ENCODE results near the gene SPA17.

Gene SPA17

DNA sequence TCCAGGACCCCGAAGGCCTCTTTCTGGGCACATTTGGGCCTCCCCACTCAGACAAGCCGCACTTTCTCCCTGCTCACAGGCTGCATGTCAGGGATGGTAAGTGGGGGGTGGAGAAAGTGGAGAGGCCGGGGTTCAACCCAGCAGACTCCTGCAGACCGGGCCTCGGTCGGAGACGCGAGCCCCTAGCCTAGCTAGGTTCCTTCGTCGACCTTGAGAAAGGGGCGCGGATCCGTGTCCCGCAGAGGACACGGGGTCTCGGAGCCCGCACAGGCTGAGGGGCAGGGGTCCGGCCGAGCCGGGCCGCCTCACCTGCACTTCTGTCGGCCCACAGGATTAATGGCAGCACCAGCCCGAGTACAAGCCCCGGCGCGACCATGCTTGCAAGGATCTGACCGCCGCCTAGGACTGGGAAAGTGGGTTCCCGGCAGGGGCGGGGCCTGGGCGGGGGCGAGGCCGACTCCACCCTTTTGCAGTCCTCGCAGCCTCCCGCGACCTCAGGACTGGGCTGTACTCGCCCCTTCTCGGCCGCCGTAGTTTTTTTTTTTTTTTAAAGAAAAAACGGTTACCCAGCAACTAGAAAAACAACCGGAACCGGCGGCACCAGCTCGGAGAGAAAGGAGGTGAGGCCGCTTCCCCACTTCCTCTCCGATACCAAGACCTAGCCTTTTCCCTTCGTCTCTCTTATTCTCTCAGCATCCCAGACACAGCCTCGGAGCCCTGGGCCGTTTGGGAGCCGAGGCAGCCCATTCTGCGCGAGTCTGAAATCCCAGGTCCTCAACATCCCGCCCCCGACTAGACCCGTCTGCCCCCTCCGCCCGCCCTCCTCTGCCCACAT, at the start of gene SPA17, which contains the start of gene SIAE:
TSS of gene SPA17 (plus strand) at position 572 of the 835 bp plus-strand sequence. CDS start 1,361 bp downstream, outside the sequence.
TSS of gene SIAE (minus strand) at position 407 of the 835 bp plus-strand sequence. CDS start at position 376, 31 bp downstream.
- peak; percentile 81 for DNase-seq

DNA sequence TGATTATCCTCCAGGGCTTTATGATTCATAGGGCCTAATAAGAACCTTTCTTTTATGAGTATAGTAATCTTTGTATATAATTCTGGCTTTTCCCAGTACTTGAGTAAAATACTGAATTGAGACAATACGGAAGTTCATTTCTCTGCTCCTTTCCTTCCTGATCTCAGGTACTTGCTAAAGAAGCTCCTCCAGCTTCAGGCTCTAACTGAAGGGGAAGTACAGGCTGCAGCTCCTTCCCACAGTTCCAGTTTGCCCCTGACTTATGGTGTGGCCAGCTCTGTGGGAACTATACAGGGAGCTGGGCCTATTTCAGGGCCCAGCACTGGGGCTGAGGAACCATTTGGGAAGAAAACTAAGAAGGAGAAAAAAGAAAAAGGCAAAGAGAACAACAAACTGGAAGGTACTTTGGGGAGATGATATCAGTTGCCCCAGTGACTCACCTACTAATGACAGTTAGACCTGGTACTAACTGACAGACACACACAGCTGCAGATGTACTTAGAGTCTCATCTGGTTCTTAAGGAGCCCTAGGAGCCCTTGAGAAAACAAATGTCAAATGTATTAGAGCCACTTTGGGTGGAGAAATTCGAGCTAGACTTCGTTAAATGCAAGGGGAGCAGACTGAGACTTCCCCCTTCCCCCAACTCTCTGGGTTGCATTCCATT, 48.1 kb upstream of the SPA17 start:
- DNase-seq = no peak

DNA sequence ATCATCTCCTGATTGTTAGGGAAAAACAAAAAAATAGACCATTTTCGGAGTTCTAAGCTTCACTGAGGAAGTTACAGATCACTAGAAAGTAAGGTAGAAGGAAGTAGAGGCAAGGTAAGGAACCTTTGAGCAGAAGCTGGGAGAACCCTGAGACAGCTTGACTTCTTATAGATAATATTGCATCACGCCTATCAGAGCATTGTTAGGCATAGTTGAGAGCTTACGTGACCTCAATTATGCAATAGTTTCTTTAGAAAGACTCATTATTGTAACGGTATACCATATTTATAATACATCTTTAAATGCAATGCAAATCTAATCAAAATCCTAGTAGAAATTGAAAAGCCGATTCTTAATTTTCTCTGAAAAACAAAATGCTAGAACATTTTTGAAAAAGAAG, 46.2 kb upstream of the SPA17 start:
- no peak for DNase-seq

DNA sequence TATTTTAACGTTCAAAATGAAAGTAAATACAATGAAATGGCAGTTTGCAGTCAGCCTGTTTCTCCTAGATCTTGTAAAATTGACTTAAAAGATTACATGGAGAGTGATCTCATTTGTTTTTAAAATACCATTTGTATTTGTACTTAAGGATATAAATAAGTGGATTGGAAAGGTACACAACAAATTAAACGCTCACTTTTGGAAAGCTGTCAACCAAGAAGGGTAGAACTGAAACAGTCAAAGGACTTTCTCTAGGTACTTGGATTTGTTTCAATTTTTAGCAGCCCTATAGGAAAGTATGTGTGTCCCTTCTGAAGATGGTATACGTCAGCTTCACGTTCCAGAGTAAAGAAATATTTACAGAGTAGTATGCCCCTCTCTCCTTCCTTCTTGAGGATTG, 43.7 kb upstream of the SPA17 start:
- no peak for DNase-seq

DNA sequence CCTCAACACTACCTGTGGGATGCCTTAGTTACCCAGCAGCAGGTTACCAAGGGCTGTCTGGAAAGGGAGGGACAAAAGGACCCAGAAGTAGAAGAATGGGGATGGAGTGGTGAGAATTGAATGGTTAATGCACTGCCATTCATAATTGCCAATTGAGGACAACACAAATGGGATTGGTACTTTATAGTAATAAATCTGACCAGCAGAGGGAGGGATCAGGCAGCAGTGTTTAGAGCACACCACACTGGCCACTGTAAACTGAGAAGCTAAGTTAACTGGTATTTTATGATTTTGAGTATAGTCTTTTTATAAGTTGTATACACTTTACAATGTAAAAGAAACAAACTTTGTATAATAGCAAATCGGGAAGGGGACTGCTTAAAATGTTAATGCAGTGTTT, 40.3 kb upstream of the SPA17 start:
- no peak for DNase-seq

DNA sequence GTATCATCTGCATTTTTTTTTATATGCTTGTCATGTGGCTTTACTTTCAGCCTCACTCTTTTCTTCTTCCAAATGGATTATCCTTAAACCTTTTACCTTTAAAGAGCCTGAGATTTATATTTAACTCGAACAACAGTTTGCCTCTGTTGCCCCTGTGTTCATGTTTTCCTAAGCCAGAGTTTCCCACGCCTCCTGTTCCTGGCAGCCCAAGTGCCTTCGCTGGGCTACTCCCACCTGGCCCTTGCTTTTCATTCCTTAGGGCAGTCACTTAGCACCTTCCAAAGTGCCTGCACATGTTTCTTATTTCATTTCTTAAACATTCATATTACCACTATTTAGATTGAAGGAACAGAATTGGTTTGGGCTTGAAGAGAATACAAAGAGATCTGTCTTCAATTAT, 37.8 kb upstream of the SPA17 start:
- DNase-seq = no peak

DNA sequence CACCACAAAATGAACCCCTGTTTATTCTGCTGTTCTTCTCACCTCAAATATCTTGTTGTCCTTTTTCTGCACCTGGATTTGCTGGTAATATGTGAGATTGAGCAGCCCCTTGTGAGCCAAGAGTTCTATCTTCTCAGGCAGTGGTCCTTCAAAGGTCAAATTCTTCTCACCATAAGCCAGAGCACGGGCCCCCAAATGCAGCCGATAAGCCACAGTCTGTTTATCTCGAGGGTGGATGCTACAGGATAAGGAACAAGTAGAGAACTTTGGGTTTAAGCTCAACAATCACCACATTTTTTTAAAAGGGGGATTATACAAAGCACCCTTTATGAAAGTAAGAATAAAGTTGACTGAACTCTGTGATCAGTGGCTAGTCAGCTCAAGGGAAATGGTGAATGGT, 35.2 kb upstream of the SPA17 start:
- DNase-seq = no peak

DNA sequence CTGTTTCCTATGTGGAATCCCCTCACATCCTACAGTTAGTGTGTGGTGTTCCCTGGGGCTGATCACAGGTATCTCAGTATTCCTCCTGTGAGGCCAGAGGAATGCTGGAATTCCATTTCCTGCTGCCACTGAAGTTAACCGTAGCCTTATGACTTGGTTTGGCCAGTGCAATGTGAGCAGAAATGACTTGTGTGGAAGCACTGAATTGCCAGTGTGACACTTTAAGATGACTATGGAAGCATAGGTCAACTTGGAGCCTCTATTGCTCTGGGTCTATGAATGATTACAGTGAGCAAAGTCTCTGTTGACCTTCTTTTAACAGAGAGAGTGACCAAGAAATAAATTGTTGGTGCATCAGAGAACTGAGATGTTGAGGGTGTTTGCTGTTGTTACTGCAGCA, 34.5 kb upstream of the SPA17 start:
- DNase-seq = no peak

DNA sequence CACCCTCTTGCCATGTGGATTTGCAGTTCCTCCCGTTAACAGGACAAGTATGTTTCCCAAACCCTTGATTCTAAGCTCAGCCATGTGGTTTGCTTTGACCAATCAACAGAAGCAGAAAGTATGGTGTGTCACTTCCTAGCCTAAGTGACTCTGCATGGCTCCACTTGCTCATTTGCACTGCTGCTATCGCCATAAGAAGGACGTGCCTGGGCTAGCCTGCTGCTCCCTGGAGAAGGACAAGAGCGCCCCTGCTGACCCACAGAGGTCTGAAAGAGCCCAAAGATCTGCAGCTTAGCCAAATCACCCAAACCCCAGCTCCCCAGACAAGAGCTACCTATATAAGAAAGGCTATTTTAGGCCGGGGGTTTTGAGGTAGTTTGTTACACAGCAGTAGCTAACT, 33.0 kb upstream of the SPA17 start:
- no peak for DNase-seq

DNA sequence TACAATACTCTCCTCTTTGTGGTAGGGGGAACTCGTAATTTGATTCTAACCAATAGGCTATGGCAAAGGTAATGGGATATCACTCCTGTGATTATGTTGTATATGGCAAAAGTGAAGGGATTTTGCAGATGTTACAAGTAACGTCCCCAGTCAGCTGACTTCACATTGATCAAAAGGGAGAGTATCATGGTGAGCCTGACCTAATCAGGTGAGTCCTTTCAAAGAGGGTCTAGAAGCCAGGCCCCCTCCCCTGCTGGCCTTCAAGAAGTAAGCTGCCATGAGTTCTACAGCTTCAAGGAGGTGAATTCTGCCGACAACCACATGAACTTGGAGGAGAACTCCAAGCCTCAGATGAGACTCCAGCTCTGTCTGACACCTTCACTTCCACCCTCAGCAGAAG, 31.1 kb upstream of the SPA17 start:
- no peak for DNase-seq

DNA sequence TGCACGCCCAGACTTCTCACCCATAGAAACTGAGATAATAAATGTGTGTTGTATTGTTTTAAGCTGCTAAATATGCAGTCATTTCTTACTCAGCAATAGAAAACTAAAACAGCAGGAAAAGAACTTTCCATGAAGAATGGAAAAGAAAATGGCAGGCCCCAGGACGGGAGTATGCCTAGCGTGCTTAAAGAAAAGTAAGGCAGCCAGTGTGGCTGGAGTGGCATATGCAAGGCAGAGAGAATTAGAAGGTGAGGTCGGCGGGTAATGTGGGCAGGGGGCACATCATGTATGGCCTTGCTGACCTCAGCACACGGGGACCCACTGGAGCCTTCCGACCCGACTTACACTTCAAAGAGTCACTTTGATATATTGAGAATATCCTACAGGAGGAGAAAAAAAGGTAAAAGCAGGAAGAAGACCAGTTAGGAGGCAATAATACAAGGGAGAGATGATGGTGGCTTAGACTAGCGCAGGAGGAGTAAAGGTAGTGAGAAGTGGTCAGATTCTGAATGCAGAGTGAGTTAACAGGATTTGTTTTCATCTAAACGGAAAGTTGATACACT, 30.6 kb upstream of the SPA17 start:
- DNase-seq = no peak

DNA sequence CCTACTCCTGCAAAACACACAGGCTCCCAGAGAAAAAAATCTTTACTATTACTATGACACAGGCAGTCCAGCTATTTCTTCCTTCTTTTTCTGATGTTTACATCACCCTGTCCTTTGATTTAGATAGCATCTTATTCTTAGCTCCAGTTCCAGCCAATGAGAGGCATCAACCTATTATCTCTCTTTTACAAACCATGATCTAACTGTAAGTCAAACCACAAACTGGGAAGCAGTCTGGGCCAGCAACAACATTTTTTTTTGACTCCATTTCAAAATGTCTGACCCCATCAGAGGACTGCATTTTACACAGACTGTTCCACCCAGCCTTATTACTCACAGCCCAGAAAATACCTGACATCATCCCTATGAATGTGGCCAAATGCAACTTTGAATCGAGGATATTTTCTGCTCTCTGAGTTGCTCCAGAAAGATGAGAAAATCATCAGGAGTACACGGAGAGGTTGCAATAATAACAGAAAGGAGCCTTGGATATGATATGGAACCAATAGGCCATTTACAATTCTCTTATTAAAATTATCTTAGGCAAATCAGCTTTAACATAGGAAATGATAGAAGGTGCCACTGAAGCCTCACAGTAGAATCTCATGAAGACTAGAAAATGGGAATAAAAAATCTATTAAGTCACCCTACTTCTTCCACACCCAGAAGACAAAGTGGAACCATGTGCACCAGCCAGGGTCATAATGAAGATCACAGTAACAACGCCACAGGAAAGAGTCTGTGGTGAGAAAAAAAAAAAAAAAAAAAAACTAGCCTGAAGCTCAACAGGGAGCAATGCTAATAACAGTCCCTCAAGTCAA, 29.9 kb upstream of the SPA17 start:
- no peak for DNase-seq

DNA sequence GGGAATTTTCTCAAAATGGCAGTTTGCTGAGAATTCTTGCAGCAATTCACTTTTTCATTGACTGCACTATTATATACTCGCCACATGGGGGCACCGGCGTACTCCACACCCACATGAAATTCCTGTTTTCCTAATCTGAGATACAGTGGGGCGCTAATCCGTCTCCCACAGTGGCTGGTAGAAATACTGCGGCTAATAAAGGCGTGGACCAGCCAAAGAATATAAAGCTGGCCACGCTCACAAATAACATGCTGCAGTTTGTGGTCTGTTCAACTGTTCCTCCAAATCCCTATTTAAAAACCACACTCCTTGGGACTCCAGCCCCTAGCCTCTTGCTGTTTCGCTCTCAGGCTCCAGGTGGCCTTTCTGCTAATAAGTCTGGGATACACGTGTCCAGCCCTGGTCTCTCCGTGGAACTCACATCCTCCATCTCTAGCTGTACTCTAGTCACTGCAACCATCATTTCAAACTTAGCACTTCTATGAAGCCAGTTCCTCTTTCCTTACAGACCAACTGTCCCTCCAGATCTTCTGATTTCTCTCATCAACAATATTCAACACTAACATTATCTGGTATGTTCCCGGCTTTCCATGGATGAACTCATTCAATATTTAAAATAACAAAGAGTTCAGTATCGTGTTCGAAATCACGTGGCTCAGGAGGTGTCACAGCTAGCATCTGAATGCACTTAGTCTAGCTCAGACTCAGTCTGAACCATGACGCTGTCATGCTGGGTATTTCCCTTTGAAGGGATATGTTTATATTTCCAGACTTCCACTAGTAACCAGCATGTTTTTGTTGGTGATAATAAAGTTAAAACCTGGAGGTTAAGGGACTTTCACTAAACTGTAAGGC, 29.1 kb upstream of the SPA17 start:
- DNase-seq = peak; percentile 39

DNA sequence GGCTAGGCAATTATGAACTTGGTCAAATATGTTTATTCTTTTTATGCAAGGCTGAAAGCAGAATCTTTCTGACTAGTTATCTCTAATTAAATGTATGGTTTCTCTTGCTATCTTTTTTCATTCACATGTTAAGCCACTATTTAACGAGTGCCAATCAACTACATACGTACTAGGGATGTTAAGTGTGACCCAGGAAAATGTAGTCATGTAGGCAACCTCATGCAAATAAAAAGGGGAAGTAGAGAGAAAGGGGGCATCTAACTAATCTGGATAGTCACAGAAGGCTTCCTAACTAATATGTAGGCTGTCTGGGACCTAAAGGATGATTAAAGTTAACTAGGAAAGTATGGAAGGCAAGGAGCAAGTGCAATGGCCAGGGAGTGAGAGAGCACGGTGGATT, 27.6 kb upstream of the SPA17 start:
- DNase-seq = no peak

DNA sequence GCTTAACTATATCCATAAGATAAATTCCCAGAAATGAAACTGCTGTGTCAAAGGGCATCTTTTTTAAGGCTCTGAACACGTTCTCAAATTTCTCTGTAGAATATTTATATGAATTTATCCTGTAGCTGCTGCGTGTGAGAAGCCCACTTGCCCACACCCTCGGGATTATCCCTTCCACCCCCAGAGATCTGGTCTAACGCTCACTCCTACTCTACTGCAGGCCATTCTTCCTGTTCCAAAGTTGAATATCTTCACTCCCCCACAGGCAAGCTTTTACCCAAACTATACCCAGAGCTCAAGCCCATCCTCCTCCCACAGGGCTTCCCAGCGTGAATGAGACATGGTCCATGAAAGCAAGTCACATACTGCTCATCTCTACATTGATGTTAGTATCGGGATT, 25.1 kb upstream of the SPA17 start:
- DNase-seq = no peak

DNA sequence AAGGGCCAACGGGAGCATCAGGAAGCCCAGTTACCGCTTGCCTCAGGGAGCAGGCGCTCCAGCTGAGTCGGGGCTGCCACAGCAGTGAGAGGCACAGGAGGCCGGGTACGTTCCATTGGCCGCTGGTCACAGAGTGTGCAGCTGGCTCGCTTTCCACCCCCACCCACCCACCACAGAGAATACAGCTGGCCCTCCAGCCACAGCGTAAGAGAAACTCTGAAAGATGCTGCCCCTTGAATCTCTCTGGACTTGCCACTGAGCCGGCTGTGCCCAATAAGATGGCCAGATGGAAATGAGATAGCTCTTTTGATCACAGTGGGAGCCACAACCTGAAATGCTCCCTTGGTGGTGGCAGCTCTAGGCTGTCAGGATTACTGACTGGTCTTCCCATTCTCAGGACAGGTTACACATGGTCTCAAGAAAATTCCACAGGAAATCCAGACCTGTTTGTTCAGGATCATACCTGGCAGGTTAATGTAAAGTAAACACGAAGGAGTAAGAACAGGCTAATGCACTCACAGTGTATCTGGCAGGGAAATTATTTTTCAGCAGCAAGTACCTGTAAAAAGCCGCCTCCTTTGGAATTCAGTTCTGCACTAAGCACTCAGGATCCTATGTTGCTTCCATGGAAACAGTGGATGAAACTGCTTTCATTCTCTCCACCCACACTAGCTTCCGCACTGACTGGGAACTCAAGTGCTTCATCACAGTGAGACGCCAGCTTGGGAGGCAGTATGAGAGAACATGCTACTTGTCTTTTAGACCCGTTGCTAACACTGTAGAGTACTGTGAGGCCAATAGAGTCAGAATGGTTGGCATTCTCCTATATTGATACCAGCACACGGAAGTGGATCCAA, 16.7 kb upstream of the SPA17 start:
- no peak for DNase-seq

DNA sequence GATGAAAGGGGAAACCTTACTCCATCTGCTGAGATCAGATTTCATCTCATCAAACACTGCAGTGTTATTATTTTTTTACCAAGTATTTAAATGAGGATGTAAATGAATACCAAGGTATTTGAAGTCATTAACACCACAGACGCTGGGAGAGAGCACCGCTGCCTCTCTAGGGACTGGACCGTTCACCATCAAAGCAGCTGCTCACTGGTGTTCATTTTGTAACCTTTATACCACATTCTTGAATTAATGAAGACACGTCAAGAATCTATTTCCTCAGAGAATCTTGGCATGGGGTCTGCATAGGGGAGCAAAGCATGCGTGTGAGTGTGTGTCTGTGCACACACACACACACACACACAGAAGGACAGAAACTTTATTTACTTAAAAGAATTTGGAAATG, 15.8 kb upstream of the SPA17 start:
- no peak for DNase-seq

DNA sequence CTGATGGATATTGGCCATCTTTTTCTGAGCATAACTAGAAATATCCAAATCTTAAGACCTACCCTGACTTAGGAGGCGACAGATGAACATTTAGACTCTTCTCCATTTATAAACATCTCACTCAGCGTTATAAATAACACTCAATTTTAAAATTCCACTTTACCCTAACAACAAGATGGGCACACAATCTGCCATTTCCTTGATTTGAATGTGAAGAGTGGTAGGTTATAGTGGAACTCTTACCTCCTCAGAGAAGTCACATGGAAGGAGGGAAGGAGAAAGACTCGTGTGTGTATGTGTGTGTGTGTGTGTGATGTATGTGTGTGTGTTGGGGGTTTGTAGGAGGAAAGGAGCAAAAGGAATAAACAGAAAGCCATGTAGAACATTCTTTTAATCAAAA, 15.2 kb upstream of the SPA17 start:
- no peak for DNase-seq

DNA sequence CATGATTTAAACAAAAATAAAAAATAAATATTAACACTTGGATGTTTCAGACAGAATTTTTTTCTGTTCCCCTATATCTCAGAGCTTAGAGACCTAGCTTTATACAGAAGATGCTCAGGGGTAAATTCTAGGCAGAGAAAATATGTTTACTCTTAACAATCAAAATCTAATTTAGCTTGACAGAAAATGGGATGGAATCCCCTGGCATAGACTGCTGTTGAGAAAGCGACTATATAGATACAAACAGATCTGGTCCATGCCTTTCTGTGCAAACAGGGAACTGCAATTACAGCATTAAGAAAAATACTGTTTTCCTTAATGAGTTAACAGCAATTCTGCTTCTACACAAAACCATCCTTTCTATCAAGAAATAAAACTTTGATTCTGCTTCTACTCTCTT, 14.7 kb upstream of the SPA17 start:
- DNase-seq = no peak

DNA sequence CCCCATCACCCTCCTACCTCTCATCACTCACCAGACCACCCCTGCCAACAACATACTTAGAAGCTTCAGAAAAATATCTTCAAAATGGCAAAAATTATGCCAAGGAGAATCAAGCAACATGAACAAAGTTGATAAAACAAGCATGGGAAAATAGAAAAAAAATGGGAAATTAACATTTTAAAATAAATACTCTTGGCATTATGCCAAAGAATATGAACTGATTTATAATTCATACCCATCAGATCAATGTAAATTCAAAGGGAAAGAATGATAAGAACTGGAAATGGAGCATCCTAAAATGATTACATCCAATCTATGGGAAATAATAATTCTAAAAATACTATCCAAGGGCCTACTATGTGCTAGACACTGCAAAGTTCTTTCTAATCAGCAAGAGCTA, 12.2 kb upstream of the SPA17 start:
- no peak for DNase-seq

DNA sequence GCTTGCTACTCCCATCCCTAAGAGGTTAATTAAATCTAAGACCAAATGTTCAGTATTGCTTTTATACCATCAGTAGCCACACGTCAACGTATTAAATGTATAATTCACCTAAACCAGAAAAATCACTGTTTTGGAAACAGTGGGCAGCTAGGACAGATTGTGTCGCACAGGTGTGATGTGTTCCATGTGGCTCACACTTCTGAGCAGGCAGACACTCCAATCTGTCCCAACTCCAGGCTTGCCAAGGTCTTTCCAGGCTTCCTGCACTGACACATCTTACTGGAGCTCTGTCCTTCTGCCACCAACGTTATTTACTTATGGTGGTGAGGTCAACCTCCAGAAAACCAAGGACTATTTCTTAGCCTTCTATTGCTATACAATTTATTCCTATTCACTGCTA, 11.6 kb upstream of the SPA17 start:
- no peak for DNase-seq

Data from activated T-cell treated with anti-CD3 and anti-CD28 coated beads, Interleukin-2, amount 50 U/mL, for 1 hour (primary cell).